Fibroblast of skin of left quadriceps (primary cell): ENCODE data around the gene C1orf146.
"Not testable (repeated sequence)": the region's sequence is repeated elsewhere in the genome, so short reads cannot be mapped to it uniquely, and the experiment has no call there.

Experiments used
- DNase-seq, 2 experiments: peaks; one replicate each; pipeline ENCODE4 v3.0.0-alpha.2; 2013; ENCODE audit warnings: low read depth in 2 of 2

C1orf146 gene, protein sequence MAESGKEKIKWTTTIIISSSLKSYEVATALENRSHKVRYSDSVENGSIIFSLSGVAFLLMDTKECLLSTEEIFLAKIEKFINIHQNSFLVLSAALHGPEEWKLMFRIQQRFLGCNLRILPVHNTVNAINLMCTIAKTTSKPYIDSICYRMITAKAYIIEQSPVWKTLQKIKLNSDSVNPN

DNA sequence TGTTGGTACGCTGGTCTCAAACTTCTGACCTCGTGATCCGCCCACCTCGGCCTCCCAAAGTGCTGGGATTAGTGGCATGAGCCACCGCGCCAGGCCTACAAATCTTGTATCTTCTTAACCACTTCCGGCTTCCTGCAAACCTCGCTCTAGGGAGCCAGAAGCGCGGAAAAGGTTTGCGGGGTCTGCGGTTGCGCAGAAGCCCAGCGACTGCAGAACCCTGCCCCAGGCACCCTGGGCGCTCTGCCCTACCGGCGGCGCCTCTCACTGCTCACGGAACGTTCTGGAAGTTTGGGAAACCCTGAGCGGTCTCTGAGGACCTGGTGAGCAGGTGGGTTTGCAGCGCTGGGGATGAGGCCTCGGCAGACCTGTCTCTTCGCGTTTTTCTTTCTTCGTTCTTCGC is at the start of gene C1orf146:
Gene C1orf146, plus strand, starts transcription at position 195 of the 400 bp plus-strand sequence. CDS start 13,506 bp downstream, outside the sequence.
- no peak for DNase-seq

DNA sequence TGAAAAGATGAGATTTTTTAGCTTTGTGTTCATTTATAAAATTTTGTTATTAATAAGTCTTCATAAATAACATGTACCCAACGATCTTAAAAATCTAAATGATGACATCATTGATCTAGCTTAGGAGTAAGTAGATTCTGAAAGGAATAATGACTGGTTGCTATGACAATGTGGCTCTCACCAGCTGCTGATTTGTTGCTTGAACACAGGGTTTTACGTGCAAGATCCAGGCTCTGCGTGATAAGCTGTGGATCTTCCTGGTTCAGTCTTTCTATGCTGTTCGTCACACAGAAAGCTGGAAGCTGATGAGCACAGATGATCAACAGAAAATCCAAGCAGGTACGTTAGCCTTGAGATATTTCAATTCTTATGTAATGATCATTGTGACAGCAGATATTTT is 49.1 kb upstream of the C1orf146 start:
- DNase-seq = no peak

DNA sequence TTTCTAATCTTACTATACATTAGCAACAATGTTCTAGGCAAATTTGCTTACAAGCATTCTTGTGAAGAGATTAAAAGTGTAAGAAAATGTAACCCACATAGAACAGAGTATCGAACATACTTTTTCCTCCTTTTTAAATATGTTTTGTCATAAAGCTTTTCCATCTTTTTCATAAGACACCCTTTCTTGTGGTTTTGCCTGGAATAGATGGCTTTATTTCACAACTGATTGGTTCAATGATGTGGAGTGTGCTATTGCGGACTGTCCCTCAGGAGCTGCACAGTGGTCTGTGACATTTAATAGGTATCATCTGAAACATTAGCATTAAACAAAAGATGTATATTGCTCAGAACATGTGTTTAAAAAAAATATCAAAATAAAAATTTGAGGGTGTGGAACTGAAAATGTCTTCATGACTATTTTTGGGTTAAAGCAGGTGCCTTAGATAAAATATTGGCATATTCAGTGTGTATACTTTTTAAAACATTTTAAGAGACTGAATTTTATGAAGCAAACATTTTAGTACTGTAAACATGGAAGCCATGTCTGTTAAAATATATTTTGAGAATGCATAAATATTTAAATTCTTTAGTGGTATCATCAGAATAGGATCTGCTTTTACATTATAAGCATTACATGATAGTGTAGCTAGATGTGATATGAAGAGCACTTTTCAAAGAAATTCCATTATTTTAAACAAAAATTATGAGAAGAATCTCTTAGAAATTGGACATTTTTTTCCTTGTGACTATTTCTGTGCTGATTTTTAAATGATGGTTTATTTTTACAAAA is 48.3 kb upstream of the C1orf146 start:
- no peak for DNase-seq

DNA sequence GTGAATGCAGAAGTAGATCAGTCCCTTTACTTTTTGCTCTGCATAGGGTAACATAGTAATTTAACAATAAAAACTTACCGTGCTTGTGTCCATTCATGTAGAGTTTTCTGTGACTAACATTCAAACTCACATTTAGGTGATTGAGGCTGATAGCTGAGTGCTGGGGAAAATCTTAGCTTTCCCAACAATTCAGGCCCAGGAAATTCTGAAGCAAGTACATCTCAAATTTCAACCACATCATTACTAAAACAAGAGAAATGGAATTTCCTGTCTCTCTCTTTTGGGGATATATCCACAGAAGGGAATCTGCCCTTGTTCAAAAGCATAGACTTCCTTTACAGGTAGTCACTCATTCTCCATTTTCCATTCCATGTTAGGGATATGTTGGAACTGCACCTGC is 33.1 kb upstream of the C1orf146 start:
- peak; percentile 59 to 66 for DNase-seq

DNA sequence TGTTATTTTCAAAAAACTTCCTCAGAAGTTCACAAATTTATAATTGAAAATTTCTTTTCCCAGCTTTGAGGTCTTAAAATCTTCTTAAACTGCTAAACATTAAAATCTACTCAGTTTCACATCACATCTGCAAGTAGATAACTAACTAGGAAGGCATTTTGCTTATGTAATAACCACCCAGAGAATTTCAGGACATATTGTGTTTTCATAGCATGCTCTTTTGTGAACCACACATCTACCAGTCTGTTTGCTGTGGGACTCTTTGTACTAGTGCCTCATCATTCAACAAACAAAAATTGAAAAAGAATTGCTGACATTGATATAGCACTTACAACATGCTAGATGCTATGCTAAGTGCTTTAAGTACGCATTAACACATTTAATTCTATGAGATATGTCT is 31.6 kb upstream of the C1orf146 start:
- DNase-seq = peak; percentile 12 to 17

DNA sequence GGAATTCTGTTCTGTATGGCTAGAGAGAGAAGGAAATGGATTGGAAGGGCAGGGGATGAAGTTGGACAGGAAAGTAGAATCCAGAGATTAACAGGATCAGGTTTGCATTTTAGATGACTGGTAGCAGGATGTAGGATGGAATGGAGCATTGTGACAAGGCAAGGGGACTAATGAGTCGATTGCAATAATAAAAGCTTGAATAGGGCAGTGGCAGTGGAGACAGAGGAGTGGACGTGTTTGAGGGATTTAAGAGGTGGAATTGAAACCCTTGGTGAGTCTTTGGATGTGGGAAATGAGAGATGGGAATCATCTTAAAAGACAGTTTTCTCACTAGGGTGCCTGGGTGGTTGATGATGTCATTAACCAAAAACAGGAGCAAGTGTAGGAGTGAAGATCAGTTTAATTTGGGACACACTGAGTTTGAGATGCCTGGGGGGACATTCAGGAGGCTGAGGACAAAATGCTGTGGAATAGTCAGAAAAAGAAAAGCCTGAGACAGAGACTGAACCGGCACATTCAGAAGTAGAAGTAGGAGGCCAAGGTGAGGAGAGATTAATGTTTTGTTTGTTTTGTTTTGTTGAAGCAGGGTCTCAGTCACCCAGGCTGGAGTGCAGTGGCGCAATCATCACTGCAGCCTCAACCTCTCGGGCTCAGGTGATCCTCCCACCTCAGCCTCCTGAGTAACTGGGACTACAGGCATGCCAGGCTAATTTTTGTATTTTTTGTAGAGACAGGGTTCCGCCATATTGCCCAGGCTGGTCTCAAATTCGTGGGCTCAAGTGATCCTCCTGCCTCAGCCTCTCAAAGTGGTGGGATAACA is 29.1 kb upstream of the C1orf146 start:
- DNase-seq = no peak

DNA sequence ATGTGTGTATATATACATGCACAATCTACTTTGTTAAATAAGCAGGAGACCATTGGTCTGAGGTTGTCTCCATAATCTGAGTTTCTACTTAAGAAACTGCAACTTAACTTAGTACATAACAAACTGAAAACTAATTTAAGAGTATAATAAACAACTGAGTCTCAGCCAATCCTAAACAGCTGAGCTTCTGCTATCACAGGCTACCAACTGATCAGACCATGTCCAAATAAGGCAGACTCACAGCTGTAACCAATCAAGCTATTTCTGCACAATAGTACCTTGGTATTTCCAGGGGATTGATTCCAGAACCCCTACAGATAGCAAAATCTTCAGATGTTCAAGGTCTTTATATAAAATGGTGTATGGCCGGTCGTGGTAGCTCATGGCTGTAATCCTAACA is 26.0 kb upstream of the C1orf146 start:
- DNase-seq = no peak

DNA sequence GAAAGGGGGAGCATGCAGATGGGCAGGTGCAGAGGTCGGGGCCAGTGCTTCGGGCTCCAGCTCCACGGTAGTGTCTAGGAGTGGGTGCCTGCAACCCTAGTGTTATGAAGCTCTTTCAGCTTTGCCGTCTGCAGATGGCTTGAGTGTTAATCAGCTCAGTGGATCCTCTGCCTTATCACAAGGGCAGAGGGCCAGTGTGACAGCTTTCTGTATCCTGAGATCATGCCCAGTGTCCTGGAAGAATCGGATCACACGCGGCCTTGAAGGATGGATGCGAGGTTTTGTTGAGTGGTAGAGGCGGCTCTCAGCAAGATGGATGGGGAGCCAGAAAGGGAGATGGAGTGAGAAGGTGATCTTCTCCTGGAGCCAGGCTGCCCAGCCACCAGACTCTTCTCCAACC is 25.5 kb upstream of the C1orf146 start:
- no peak for DNase-seq

DNA sequence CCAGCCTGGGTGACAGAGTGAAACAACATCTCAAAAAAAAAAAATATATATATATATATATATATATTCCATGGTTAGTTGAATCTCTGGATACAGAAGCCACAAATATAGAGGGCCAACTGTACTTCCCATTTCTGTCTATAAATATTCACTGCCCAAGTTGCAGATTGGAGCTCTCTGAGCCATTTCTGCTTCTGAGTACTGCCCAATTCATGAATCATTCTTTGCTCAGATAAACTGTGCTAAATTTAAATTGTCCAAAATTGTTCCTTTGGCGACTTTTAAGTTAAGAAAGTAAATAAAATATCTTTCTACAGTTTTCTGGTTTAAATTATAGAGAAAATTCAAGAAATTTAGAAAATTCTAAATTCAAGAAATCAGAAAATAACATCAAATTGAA is 23.2 kb upstream of the C1orf146 start:
- DNase-seq = no peak

DNA sequence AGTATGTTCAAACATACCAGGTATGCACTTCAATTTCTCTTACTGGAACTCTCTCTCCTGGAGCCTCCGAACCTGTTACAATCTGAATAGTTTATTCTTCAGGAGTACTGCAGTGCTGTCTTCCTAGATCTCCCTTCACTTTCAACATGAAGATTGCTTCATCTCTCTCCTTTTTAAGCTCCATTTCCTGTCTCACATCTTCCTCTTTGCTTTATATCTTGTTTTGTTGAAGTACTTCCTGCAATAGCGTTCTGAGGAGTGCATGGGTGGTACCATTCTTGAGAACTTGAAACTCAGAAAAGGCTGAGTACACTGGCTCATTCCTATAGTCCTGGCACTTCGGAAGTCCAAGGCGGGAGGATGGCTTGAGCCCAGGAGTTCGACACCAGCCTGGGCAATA is 15.7 kb upstream of the C1orf146 start:
- no peak for DNase-seq

DNA sequence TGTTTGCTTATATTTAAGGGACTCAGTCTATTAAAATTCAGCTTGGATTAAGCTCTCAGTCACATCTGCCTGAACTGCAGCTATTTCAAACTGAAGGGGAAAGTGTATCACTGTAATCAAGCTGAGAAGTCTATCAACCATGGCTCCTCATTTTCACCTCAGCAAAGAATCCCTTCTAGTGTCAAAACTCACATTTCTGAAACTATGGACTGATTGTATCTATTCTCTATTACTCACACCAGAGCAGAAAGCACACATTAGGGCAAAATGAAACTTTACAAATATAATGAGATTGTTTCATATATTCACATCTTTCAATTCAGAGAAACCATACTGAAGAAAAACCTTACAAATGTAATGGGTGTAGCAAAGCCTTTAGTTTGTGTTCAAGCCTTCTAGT is 14.6 kb upstream of the C1orf146 start:
- no peak for DNase-seq

DNA sequence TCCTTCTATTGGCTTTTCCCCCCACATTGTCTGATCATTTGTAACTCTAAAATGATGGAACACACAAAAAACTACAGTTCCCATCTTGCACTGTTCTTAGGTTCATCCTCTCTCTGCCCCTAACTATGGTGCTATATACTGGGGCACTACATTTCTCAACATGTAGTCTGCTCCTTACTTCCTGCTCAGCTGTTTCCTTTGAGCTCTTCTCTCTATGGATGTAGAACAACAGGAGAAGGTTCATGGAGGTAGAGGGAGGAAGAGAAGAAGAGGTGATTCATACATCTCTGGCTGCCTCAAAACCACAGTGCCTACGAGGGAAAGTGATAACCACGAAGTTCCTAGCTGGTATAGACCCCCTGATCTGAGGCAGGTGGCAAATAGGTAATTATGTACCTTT is 7.0 kb upstream of the C1orf146 start:
- no peak for DNase-seq

DNA sequence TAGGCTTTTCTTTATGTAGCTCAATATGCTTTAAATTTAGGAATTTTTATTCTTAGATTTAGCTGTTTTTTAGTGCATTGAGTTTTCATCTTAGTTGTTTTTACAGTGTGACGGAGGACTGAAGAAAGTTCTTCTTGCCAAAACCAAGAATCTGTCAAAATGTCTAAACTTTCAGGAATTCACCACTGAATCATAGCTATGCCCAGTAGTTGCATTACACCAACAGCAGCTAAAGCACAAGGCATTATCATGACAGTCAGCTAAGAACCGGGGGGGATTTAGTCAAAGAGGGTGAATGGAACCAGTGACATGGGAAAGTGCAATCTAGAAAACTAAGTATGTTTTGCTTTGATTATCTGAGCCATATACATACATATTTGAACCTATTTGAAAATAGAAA is 6.5 kb upstream of the C1orf146 start:
- peak; percentile 7 to 8 for DNase-seq

DNA sequence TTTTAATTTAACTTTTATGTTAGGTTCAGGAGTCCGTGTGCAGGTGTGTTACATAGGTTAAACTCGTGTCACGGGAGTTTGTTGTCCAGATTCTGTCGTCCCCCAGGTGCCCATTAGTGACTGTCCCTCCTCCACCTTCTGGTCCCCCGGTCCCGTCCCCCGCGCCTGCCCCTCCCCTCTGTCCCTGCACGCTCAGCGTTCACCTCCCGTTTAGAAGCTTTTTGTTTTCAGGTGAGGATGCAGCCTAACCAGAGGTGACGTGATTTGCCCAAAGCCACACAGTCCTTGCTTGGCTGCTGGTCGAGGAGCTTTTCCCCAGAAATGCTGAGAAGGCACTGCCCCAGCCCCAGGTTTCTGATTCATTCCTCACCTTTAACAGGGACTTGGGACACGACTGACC is 844 bp downstream of the C1orf146 start:
- DNase-seq = no peak

DNA sequence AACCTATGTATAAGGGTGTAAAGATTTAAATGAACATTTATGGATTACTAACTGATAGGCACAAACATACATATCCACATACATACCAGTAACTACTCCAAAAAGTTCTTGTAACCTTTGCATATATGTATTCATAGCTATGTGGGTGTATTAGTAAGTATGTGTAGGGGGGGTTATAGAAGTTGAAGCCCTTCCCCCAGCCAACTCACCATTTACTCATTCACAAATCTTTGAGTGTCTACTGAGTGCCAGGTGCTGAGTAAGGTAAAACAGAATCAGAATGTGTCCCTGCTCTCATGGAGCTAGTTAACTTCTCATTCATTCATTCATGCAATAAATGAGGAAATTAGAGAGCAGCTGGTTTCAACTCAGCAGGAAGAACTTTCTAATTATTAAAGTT is 1.3 kb downstream of the C1orf146 start:
- DNase-seq = no peak

DNA sequence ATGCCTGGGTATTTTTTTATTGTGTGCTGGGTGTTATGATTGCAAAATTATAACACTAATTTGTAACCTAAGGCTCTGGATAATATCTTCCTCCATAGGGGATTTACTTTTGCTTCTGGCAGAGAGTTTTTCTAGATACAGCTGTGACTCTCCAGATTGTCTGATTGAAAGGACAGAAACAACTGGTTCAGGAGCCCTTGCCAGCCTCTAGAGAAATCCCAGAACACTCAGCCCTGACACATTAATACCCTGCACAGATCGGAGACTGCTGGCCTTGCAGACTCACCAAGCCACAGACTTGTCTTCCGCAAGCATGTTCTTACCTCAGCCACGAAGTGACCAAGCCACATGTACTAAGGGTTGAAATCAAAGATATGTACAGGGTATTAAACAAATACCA is 10.7 kb downstream of the C1orf146 start:
- DNase-seq = no peak

DNA sequence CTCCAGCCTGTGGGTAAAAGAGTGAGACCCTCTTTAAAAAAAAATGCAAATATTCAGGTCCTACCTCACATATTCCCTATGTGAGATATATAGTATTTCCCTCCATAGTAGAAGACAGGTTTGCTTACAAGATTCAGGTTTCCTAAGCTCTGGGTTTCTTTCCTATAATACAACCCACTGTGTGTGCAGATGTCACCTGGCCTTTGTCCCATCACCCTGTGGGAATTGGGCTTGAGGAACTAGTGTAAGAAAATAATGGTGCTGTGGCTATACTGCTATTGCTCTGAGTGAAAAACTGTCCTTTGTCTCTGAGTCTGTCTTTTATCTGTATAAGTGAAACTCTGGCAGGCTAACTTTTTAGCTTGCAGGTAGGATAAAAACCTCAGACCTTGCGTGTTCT is 13.0 kb downstream of the C1orf146 start:
- DNase-seq = no peak

DNA sequence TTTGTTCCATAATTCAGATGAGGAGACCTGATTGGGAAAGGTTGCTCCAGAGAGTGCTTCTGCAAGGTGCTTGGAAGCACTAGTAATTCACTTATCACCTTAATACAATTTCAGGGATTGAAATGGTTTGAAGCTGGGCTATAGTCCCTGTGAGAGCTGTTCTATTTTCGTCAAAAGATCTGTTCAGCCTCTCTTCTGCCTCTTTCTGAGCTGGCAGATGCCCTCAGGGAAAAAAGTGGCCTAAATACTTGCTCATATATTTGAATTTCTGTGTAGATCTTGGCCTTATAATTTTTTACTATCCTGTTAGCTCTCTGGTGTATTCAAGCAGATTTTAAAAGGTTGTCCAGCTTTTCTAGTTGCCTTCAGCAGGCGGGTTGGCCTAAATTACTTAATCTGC is 22.3 kb downstream of the C1orf146 start:
- DNase-seq = no peak

DNA sequence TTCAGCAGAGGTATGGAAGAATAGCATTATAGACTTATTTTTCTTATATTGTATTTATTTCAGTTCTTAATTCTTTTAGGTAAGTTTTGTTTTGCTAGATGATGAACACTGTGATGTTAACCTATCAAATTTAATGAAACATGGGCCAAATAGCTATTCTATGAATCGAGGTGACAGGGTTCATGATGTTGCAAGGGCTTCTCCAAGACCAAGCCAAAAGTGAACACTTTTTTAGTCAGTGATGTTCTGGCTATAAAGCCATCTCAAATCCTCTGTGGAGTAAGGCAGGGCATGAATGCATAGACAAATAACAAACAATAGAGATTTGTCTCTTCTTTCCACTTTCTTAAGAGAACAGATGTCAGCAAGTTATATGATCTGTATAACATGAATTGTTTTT is 26.7 kb downstream of the C1orf146 start:
- DNase-seq = no peak

DNA sequence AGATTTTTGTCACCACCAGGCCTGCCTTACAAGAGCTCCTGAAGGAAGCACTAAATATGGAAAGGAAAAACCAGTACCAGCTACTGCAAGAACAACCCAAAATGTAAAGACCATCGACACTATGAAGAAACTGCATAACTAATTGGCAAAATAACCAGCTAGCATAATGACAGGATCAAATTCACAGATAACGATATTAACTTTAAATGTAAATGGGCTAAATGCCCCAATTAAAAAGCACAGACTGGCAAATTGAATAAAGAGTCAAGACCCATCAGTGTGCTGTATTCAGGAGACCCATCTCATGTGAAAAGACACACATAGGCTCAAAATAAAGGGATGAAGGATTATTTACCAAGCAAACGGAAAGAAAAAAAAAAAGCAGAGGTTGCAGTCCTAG is 37.0 kb downstream of the C1orf146 start:
- not testable (repeated sequence) for DNase-seq

DNA sequence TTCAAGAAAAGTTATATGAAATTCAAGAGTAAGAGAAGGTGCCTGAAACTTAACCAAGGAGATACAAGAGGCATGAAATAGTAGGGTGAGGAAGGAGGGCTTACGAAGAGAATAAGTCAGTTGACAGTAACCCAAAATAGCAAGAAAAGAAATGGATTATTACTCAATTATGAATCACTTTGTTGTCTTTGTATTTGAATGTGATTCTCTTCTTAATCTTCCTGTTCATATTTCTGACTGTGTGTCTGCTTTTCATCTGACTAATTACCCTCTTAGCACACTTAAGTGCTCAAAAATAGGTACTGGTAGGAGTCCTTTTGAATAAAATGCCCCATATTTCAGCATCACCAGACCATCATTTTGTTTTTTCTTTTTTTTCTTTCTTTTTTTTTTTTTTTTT is 41.6 kb downstream of the C1orf146 start:
- DNase-seq = no peak

DNA sequence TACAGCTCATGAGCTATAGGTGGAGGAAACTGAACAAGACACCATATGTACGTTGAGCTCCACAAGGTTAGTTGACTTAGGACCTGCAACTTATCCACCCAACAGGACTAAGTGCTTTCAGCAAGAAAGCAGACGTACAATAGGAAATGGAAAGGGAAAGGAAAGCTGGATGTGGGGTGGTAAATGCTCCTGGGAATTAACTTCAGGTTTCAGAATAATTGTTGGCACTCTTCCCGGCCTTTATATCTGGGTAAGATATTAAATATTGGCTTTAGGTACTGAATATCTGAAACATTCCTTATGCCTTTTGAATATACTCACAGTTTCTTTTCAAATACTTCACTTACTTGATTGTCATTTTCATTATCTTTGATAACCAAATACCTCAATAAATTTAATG is 44.8 kb downstream of the C1orf146 start:
- no peak for DNase-seq

DNA sequence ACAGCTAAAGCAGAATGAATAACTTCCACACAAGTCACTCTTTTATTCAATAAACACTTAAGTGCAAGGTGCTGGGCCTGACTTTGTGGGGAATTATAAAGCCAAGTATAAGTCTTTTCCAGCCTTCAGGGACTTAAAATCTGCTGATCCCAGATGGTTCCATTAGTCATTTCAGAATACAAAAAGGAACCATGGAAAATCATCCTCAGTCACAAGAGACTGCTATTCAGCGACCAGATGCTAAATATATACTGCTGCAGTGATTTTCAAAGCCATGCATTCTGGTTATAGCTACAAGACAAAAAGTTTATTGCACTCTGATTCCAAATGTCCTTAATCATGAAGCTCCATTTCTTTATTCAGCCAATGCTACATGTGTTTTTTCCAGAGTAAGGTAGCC is 55.3 kb downstream of the C1orf146 start:
- no peak for DNase-seq
